Measurements from ENCODE around the gene SELP.

GRCh38 chr1:169630006-169630405 lies at the start of gene SELP:
- TF ChIP-seq CTCF (IDR thresholded peaks at IDR 0.05) (no peak), ZFX (IDR thresholded peaks at IDR 0.05; ENCODE audit: borderline replicate concordance) (no peak)
